HFF-Myc (cell line): ENCODE results near the gene NCMAP.
"Not testable (repeated sequence)": the region's sequence is repeated elsewhere in the genome, so short reads cannot be mapped to it uniquely, and the experiment has no call there.

Experiments
- DNase-seq: peaks from one replicate; pipeline ENCODE4 v3.0.0-alpha.2; 2011; ENCODE audit warnings: low read depth; ENCODE audit errors: extremely low read depth
- H3K4me3 ChIP-seq: replicated peaks from 2 replicates; pipeline ENCODE4 v1.5.1; 2011; ENCODE audit warnings: low read depth, mild to moderate bottlenecking, control low read depth, low read length
- TF ChIP-seq, protein P1 (sequence below): IDR thresholded peaks from 2 replicates; pipeline ENCODE4 v1.5.1; 2012; ENCODE audit warnings: mild to moderate bottlenecking, low read depth, low read length, control low read depth; ENCODE audit errors: missing control alignments

The NCMAP gene

DNA sequence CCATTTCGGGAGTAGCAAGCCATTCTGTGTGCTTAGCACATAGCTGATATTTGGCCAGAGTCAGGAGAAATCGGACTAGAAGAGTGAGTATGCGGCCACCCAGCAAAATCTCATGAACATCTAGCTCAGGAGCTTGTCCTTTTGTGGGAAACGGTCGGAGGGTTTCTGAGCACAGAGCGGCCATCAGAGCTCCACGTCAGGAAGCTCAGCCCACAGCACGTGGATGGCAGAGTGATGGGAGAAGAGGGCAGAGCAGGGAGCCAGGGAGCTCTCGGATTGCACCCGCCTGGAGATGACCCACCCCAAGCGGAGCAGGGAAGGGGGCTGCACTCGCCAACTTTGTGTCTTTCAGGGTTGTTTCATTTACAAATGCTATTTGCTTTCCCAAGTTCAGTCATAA, 39.4 kb upstream of the NCMAP start:
- TF ChIP-seq, protein P1, sequence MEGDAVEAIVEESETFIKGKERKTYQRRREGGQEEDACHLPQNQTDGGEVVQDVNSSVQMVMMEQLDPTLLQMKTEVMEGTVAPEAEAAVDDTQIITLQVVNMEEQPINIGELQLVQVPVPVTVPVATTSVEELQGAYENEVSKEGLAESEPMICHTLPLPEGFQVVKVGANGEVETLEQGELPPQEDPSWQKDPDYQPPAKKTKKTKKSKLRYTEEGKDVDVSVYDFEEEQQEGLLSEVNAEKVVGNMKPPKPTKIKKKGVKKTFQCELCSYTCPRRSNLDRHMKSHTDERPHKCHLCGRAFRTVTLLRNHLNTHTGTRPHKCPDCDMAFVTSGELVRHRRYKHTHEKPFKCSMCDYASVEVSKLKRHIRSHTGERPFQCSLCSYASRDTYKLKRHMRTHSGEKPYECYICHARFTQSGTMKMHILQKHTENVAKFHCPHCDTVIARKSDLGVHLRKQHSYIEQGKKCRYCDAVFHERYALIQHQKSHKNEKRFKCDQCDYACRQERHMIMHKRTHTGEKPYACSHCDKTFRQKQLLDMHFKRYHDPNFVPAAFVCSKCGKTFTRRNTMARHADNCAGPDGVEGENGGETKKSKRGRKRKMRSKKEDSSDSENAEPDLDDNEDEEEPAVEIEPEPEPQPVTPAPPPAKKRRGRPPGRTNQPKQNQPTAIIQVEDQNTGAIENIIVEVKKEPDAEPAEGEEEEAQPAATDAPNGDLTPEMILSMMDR: no peak
- no peak overlapping the region for H3K4me3 ChIP-seq
- DNase-seq: no peak

DNA sequence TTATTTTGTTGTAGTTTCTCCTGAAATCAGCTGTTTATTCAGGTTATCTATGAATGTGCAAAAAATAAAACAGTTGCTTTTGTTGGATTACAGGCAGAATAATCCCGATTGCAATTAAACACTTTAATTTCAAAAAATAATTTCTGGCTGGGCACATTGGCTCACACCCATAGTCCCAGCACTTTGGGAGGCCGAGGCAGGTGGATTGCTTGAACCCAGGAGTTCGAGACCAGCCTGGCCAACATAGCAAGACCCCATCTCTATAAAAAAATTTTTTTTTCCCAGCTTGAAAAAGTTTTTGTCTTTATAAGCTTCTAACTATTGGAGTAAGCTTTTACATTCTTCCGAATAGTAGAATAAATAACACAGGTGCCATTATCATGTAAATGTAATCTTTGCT, 38.0 kb upstream of the NCMAP start:
- DNase-seq: no peak
- TF ChIP-seq, protein P1: no peak
- no peak overlapping the region for H3K4me3 ChIP-seq

DNA sequence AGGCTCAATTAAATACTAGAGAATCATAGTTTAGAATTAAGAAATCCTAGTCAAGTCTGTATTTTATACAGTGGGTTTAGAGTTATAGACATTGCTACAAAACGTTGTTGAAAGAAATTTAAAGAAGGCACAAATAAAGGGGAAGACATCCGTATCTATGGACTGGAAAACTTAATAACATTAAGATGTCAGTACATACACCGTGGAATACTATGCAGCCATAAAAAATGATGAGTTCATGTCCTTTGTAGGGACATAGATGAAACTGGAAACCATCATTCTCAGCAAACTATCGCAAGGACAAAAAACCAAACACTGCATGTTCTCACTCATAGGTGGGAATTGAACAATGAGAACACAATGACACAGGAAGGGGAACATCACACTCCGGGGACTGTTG, 35.6 kb upstream of the NCMAP start:
- not testable (repeated sequence) for DNase-seq

DNA sequence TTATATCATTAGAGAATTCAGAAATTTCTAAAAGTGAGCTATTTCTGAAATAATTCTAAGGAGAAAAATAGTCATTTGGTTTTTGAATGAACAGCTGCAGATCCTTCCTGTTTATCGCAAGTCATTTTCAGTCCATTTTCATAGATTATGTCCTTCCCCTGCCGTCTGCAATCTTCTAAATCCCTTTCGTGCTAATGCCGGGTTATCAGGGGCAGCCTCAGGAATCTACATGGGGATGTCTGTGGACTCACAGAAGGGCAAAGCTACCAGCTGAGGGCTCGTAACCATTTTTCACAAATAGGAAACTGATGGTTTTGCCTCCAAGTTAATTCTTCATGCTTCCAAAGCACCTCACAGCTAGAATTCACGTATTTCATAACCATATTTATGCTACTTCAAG, 30.3 kb upstream of the NCMAP start:
- no peak for DNase-seq
- H3K4me3 ChIP-seq: no peak overlapping the region
- TF ChIP-seq, protein P1: no peak

More for the DNA sequence above, 35.6 kb upstream of the NCMAP start:
- H3K4me3 ChIP-seq: not testable (repeated sequence)

DNA sequence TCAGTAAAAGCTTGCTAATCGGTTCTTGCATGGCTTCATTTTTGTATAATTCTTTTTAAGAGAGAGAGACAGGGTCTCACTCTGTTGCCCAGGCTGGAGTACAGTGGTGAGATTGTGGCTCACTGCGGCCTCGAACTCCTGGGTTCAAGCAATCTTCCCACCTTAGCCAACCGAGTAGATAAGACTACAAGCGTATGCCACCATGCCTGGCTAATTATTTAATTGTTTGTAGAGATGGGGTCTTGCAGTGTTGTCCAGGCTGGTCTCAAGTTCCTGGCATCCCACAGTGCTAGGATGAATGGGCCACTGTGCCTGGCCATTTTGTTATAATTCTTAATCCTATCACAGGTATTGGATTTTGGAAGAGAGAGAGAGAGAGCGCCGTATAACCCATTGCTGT, 29.8 kb upstream of the NCMAP start:
- TF ChIP-seq, protein P1: no peak
- no peak overlapping the region for H3K4me3 ChIP-seq
- no peak for DNase-seq

DNA sequence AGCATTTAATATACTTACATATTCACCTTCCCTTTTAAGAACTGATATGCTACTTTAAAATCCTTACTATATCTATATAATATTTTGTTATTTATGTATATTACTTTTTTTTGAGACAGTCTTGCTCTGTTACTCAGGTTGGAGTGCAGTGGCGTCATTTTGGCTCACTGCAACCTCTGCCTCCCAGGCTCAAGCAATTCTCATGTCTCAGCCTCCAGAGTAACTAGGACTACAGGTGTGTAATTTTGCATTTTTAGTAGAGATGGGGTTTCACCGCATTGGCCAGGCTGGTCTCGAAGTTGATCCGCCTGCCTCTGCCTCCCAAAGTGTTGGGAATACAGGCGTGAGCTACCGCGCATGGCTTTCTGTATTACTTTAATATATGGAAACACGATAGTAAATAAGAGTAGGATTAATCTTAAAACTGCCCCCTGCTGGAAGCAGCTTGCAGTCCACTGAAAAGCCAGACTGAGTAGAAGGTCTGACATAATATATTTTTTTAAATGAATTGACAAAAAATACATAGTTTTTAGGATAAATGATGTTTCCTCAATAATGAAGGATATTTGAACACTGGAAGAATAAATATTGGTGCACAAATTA, 28.8 kb upstream of the NCMAP start:
- no peak overlapping the region for H3K4me3 ChIP-seq
- TF ChIP-seq, protein P1: peak; percentile 54
- no peak for DNase-seq

DNA sequence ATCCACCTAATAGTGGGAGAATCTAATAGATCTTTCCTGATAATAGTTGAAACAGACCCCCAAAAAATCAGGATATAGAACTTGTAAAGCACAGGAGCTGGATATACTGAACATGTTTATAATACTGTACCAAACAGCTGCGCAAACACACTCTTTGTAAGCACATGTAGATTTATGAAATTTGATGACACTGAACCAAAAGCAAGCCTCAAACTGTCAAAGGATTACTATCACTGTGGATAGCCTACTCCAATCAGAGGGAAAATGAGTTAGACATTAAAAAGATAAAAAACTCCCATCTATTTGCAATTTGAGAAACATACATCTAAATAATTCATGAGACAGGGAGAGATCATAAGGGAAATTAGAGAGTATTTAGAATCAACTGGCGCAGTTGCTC, 27.1 kb upstream of the NCMAP start:
- no peak overlapping the region for H3K4me3 ChIP-seq
- TF ChIP-seq, protein P1: no peak
- no peak for DNase-seq

DNA sequence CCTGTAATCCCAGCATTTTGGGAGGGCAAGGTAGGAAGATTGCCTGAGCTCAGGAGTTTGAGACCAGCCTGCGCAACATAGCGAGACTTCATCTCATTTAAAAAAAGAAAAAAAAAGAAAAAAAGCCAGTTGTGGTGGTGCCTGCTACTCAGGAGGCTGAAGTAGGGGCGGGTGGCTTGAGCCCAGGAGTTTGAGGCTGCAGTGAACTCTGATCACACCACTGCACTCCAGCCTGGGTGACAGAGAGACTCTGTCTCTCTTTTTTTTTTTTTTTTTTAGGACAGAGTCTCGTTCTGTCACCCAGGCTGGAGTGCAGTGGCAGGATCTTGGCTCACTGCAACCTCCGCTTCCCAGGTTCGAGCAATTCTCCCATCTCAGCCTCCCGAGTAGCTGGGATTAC, 26.6 kb upstream of the NCMAP start:
- DNase-seq, H3K4me3 ChIP-seq: not testable (repeated sequence)
